ENCODE results near the gene MYEOV.

The MYEOV gene

GRCh38 chr11:69259096-69259495 is 34.9 kb upstream of the MYEOV start:
- TF ChIP-seq, protein P1, sequence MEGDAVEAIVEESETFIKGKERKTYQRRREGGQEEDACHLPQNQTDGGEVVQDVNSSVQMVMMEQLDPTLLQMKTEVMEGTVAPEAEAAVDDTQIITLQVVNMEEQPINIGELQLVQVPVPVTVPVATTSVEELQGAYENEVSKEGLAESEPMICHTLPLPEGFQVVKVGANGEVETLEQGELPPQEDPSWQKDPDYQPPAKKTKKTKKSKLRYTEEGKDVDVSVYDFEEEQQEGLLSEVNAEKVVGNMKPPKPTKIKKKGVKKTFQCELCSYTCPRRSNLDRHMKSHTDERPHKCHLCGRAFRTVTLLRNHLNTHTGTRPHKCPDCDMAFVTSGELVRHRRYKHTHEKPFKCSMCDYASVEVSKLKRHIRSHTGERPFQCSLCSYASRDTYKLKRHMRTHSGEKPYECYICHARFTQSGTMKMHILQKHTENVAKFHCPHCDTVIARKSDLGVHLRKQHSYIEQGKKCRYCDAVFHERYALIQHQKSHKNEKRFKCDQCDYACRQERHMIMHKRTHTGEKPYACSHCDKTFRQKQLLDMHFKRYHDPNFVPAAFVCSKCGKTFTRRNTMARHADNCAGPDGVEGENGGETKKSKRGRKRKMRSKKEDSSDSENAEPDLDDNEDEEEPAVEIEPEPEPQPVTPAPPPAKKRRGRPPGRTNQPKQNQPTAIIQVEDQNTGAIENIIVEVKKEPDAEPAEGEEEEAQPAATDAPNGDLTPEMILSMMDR (conservative IDR thresholded peaks at IDR 0.05; ENCODE audit: low read depth, low read length): no peak
- H3K4me3 ChIP-seq (ENCODE audit: low read length): no peak overlapping the region
- DNase-seq (ENCODE audit: low read depth): no peak

- TF ChIP-seq, protein P1 (conservative IDR thresholded peaks at IDR 0.05; ENCODE audit: low read depth, low read length): no peak
- no peak for DNase-seq (ENCODE audit: low read depth)
Observed at GRCh38 chr11:69260622-69261021, 33.3 kb upstream of the MYEOV start.

GRCh38 chr11:69261116-69261515 is 32.8 kb upstream of the MYEOV start:
- TF ChIP-seq, protein P1 (conservative IDR thresholded peaks at IDR 0.05; ENCODE audit: low read depth, low read length): no peak
- no peak overlapping the region for H3K4me3 ChIP-seq (ENCODE audit: low read length)
- no peak for DNase-seq (ENCODE audit: low read depth)

More at GRCh38 chr11:69260622-69261021, 33.3 kb upstream of the MYEOV start:
- no peak overlapping the region for H3K4me3 ChIP-seq (ENCODE audit: low read length)

- no peak overlapping the region for H3K4me3 ChIP-seq (ENCODE audit: low read length)
- DNase-seq (ENCODE audit: low read depth): no peak
- TF ChIP-seq, protein P1 (conservative IDR thresholded peaks at IDR 0.05; ENCODE audit: low read depth, low read length): no peak
Observed at GRCh38 chr11:69262918-69263735, 30.8 kb upstream of the MYEOV start.

- TF ChIP-seq, protein P1 (conservative IDR thresholded peaks at IDR 0.05; ENCODE audit: low read depth, low read length): no peak
- DNase-seq (ENCODE audit: low read depth): no peak
- H3K4me3 ChIP-seq (ENCODE audit: low read length): no peak overlapping the region
Observed at GRCh38 chr11:69263736-69264052, 30.3 kb upstream of the MYEOV start.

- no peak overlapping the region for H3K4me3 ChIP-seq (ENCODE audit: low read length)
- DNase-seq (ENCODE audit: low read depth): no peak
- TF ChIP-seq, protein P1 (conservative IDR thresholded peaks at IDR 0.05; ENCODE audit: low read depth, low read length): no peak
Observed at GRCh38 chr11:69264486-69264885, 29.5 kb upstream of the MYEOV start.

DNA sequence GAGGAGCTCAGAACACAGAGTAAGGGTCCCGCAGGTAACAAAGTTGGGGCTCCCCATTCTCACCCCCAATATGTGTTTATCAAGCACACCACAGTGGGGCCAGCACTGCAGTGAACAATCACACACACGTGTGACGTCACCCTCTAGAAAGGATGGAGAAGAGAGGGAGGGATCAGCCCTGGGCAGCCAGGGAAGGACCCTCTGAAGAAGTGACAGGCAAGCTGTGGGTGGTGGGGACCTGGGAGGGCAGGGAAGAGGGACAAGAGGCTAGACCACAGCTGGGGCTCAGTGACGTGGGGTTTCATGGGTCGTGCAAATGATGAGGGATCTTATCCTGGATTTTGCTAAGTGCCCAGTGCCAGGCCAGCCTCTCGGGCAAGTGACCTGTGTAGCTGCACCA is 28.7 kb upstream of the MYEOV start:
- DNase-seq (ENCODE audit: low read depth): no peak
- H3K4me3 ChIP-seq (ENCODE audit: low read length): no peak overlapping the region
- TF ChIP-seq, protein P1 (conservative IDR thresholded peaks at IDR 0.05; ENCODE audit: low read depth, low read length): no peak

All from retinal pigment epithelial cell (primary cell).